IgD-negative memory B cell (primary cell): ENCODE data around the gene KRT31. TPM values are rescaled to one million over a fixed set of nuclear protein-coding genes. Genes with fewer than 3 reads are reported as not detected.
"Not testable (repeated sequence)": the region's sequence is repeated elsewhere in the genome, so short reads cannot be mapped to it uniquely, and the experiment has no call there.

Experiments used
- H3K27ac Mint-ChIP-seq, 3 donors: one replicate each; pipeline ENCODE4 v1.8.0; 2020 to 2022; ENCODE audit warnings: mild to moderate bottlenecking in 3 of 3, mixed read lengths in 3 of 3, moderate library complexity in 1 of 3
- H3K27me3 Mint-ChIP-seq: one replicate; pipeline ENCODE4 v1.8.0; 2021; ENCODE audit warnings: mixed read lengths
- H3K36me3 Mint-ChIP-seq: one replicate; pipeline ENCODE4 v1.8.0; 2020; ENCODE audit warnings: mild to moderate bottlenecking, mixed read lengths
- H3K4me1 Mint-ChIP-seq, 3 donors: one replicate each; pipeline ENCODE4 v1.8.0; 2020 to 2022; ENCODE audit warnings: mixed read lengths in 3 of 3, mild to moderate bottlenecking in 1 of 3
- H3K4me3 Mint-ChIP-seq, 4 donors: one replicate each; pipeline ENCODE4 v1.8.0; 2020 to 2022; ENCODE audit warnings: mild to moderate bottlenecking in 4 of 4, mixed read lengths in 4 of 4, moderate library complexity in 3 of 4
- H3K9me3 Mint-ChIP-seq, 3 donors: one replicate each; pipeline ENCODE4 v1.8.0; 2020 to 2021; ENCODE audit warnings: mixed read lengths in 3 of 3, mild to moderate bottlenecking in 1 of 3
- polyA plus RNA-seq: library from polyadenylated mRNA; unstranded; fragments of 300-500 nt; fragmentation: Illumina TruSeq; gene quantifications from one replicate; pipeline ENCODE4 v1.2.3, GENCODE V29; 2021

KRT31 gene
- polyA plus RNA-seq, 1 donor from 2014 or later = not detected

GRCh38 chr17:41386227-41386626, 11.2 kb downstream of the KRT31 start:
- Mint-ChIP-seq H3K27ac (no peak overlapping the region), H3K36me3 (peaks cover 4% of the 10 kb centered on the region), H3K27me3 (peaks cover 15% of the 10 kb centered on the region), H3K4me3 (no peak overlapping the region), H3K9me3 (peaks cover 6 to 20% (median 10%) of the 10 kb centered on the region in 3 donors), H3K4me1 (no peaks in the 10 kb centered on the region)

- Mint-ChIP-seq H3K36me3 (peaks cover 1% of the 10 kb centered on the region), H3K27me3 (peaks cover 10% of the 10 kb centered on the region), H3K4me1 (no peaks in the 10 kb centered on the region), H3K9me3 (peaks cover 6 to 20% (median 10%) of the 10 kb centered on the region in 3 donors), H3K27ac (no peak overlapping the region), H3K4me3 (no peak overlapping the region)
These were observed 13.7 kb downstream of the KRT31 start for GRCh38 chr17:41383690-41384089.

- Mint-ChIP-seq H3K4me1 (no peaks in the 10 kb centered on the region), H3K27ac (no peak overlapping the region), H3K4me3 (no peak overlapping the region), H3K9me3 (peaks cover 4 to 19% (median 5%) of the 10 kb centered on the region in 3 donors), H3K27me3 (peaks cover 8% of the 10 kb centered on the region), H3K36me3 (peaks cover 1% of the 10 kb centered on the region)
These were observed 15.0 kb downstream of the KRT31 start for GRCh38 chr17:41382394-41382793.

- H3K9me3 Mint-ChIP-seq = peaks cover 3 to 16% (median 4%) of the 10 kb centered on the region in 3 donors
- not testable (repeated sequence) for H3K27ac Mint-ChIP-seq, H3K36me3 Mint-ChIP-seq, H3K4me3 Mint-ChIP-seq, H3K27me3 Mint-ChIP-seq, H3K4me1 Mint-ChIP-seq
These were observed 15.5 kb downstream of the KRT31 start, which contains the start of gene KRT34 for GRCh38 chr17:41381943-41382342. KRT34 (minus strand) TSS chr17:41382306; CDS start chr17:41382246, 60 bp downstream.

GRCh38 chr17:41380091-41380490, 17.3 kb downstream of the KRT31 start:
- H3K36me3 Mint-ChIP-seq, H3K4me3 Mint-ChIP-seq, H3K27me3 Mint-ChIP-seq, H3K27ac Mint-ChIP-seq, H3K4me1 Mint-ChIP-seq, H3K9me3 Mint-ChIP-seq: not testable (repeated sequence)

GRCh38 chr17:41377546-41377945, 19.9 kb downstream of the KRT31 start:
- H3K36me3 Mint-ChIP-seq = peaks cover 3% of the 10 kb centered on the region
- H3K27ac Mint-ChIP-seq = no peak overlapping the region
- H3K4me1 Mint-ChIP-seq = no peaks in the 10 kb centered on the region
- H3K27me3 Mint-ChIP-seq = peaks cover 10% of the 10 kb centered on the region
- H3K4me3 Mint-ChIP-seq = no peak overlapping the region
- H3K9me3 Mint-ChIP-seq = peaks cover 0 to 4% (median 3%) of the 10 kb centered on the region in 3 donors

GRCh38 chr17:41369713-41370112, 27.7 kb downstream of the KRT31 start, which contains the start of gene KRT33B:
KRT33B (minus strand) TSS chr17:41369813; CDS start chr17:41369750, 63 bp downstream.
- no peaks in the 10 kb centered on the region for H3K36me3 Mint-ChIP-seq
- peaks cover 10% of the 10 kb centered on the region for H3K27me3 Mint-ChIP-seq
- H3K9me3 Mint-ChIP-seq = peaks cover 0 to 4% (median 0%) of the 10 kb centered on the region in 3 donors
- peaks cover 0 to 4% (median 0%) of the 10 kb centered on the region in 3 donors for H3K4me1 Mint-ChIP-seq
- H3K4me3 Mint-ChIP-seq = no peak within 1 kb of the TSS
- no peak within 1 kb of the TSS for H3K27ac Mint-ChIP-seq

GRCh38 chr17:41369023-41369422, 28.4 kb downstream of the KRT31 start:
- no peak overlapping the region for H3K4me3 Mint-ChIP-seq
- no peaks in the 10 kb centered on the region for H3K36me3 Mint-ChIP-seq
- H3K27me3 Mint-ChIP-seq = peaks cover 8% of the 10 kb centered on the region
- no peak overlapping the region for H3K27ac Mint-ChIP-seq
- peaks cover 0 to 4% (median 0%) of the 10 kb centered on the region in 3 donors for H3K9me3 Mint-ChIP-seq
- peaks cover 0 to 7% (median 0%) of the 10 kb centered on the region in 3 donors for H3K4me1 Mint-ChIP-seq

GRCh38 chr17:41367426-41368075, 29.9 kb downstream of the KRT31 start:
- Mint-ChIP-seq H3K27ac (no peak overlapping the region), H3K4me1 (peaks cover 0 to 7% (median 0%) of the 10 kb centered on the region in 3 donors), H3K27me3 (peaks cover 8% of the 10 kb centered on the region), H3K9me3 (peaks cover 0 to 2% (median 0%) of the 10 kb centered on the region in 3 donors), H3K36me3 (no peaks in the 10 kb centered on the region), H3K4me3 (no peak overlapping the region)

GRCh38 chr17:41366070-41366469, 31.3 kb downstream of the KRT31 start:
- Mint-ChIP-seq H3K4me1 (peaks cover 0 to 7% (median 0%) of the 10 kb centered on the region in 3 donors), H3K4me3 (no peak overlapping the region), H3K36me3 (no peaks in the 10 kb centered on the region), H3K27me3 (peaks cover 11% of the 10 kb centered on the region), H3K27ac (no peak overlapping the region), H3K9me3 (peaks cover 0 to 3% (median 0%) of the 10 kb centered on the region in 3 donors)

- Mint-ChIP-seq H3K27me3 (peaks cover 11% of the 10 kb centered on the region), H3K36me3 (no peaks in the 10 kb centered on the region), H3K9me3 (peaks cover 0 to 3% (median 2%) of the 10 kb centered on the region in 3 donors), H3K27ac (no peak overlapping the region), H3K4me1 (peaks cover 0 to 7% (median 0%) of the 10 kb centered on the region in 3 donors), H3K4me3 (no peak overlapping the region)
These were observed 33.5 kb downstream of the KRT31 start for GRCh38 chr17:41363881-41364280.

GRCh38 chr17:41360296-41360995, 37.0 kb downstream of the KRT31 start:
- H3K4me1 Mint-ChIP-seq = peaks cover 0 to 3% (median 0%) of the 10 kb centered on the region in 3 donors
- H3K9me3 Mint-ChIP-seq = peaks cover 0 to 7% (median 2%) of the 10 kb centered on the region in 3 donors
- no peaks in the 10 kb centered on the region for H3K36me3 Mint-ChIP-seq
- H3K27ac Mint-ChIP-seq = no peak overlapping the region
- H3K27me3 Mint-ChIP-seq = peaks cover 7% of the 10 kb centered on the region
- no peak overlapping the region for H3K4me3 Mint-ChIP-seq

- peaks cover 0 to 4% (median 3%) of the 10 kb centered on the region in 3 donors for H3K9me3 Mint-ChIP-seq
- no peak overlapping the region for H3K27ac Mint-ChIP-seq
- no peak overlapping the region for H3K4me3 Mint-ChIP-seq
- no peaks in the 10 kb centered on the region for H3K4me1 Mint-ChIP-seq
- peaks cover 9% of the 10 kb centered on the region for H3K27me3 Mint-ChIP-seq
- H3K36me3 Mint-ChIP-seq = no peaks in the 10 kb centered on the region
These were observed 42.9 kb downstream of the KRT31 start for GRCh38 chr17:41354536-41354935.

GRCh38 chr17:41352597-41353366, 44.6 kb downstream of the KRT31 start:
- Mint-ChIP-seq H3K36me3 (no peaks in the 10 kb centered on the region), H3K27ac (no peak overlapping the region), H3K4me3 (no peak overlapping the region), H3K4me1 (no peaks in the 10 kb centered on the region), H3K9me3 (peaks cover 0 to 4% (median 3%) of the 10 kb centered on the region in 3 donors), H3K27me3 (peaks cover 9% of the 10 kb centered on the region)

- Mint-ChIP-seq H3K36me3 (no peaks in the 10 kb centered on the region), H3K9me3 (peaks cover 0 to 3% (median 0%) of the 10 kb centered on the region in 3 donors), H3K27ac (no peak overlapping the region), H3K27me3 (peaks cover 8% of the 10 kb centered on the region), H3K4me3 (no peak overlapping the region), H3K4me1 (no peaks in the 10 kb centered on the region)
These were observed 46.2 kb downstream of the KRT31 start for GRCh38 chr17:41351177-41351576.
